ENCODE data around the gene GPBAR1. TPM values are rescaled to one million over a fixed set of nuclear protein-coding genes. Genes with fewer than 3 reads are reported as not detected.

GPBAR1 gene
- total and polyA plus RNA-seq, 2 experiments from 2014 or later: 0.44 TPM; not detected in 1

- H3K79me2 ChIP-seq (replicated peaks; ENCODE audit: insufficient read depth): no peaks in the 10 kb centered on the region
- peaks cover 29% of the 10 kb centered on the region for H3K4me1 ChIP-seq (ENCODE audit: insufficient read depth)
- peaks cover 33% of the 10 kb centered on the region for H3K36me3 Mint-ChIP-seq (ENCODE audit: low read depth)
- H3K27me3 ChIP-seq (ENCODE audit: insufficient read depth): no peaks in the 10 kb centered on the region
- H3K4me3 ChIP-seq: no peak overlapping the region
- H3K4me3 Mint-ChIP-seq: no peak overlapping the region
- H3K27ac Mint-ChIP-seq: no peak overlapping the region
- H4K20me1 ChIP-seq (replicated peaks; ENCODE audit: insufficient read depth): no peaks in the 10 kb centered on the region
- DNase-seq (ENCODE audit: low spot score) (no peak), ATAC-seq (no peak)
- H3K9me3 Mint-ChIP-seq: no peaks in the 10 kb centered on the region
- no peak overlapping the region for H2AFZ ChIP-seq
- H3K27ac ChIP-seq (ENCODE audit: low read depth): no peak overlapping the region
- TF ChIP-seq STAT1 (IDR thresholded peaks at IDR 0.05; ENCODE audit: unreplicated experiment) (no peak), POLR2AphosphoS5 (IDR thresholded peaks at IDR 0.05; ENCODE audit: low read depth) (no peak), CREB1 (CRISPR knock-in tag; IDR thresholded peaks at IDR 0.05; ENCODE audit: low read depth) (no peak), JUNB (IDR thresholded peaks at IDR 0.05; ENCODE audit: unreplicated experiment) (no peak), NANOG (IDR thresholded peaks at IDR 0.05; ENCODE audit: borderline replicate concordance) (no peak), ZNF331 (CRISPR knock-in tag; IDR thresholded peaks at IDR 0.05; ENCODE audit: low read depth) (no peak), EZH2phosphoT487 (IDR thresholded peaks at IDR 0.05; ENCODE audit: unreplicated experiment) (no peak), EZH2 (IDR thresholded peaks at IDR 0.05; ENCODE audit: low read depth, unreplicated experiment) (no peak), CTCF (conservative IDR thresholded peaks at IDR 0.05; ENCODE audit: low read depth in 2 of 2) (no peak), ZNF114 (CRISPR knock-in tag; IDR thresholded peaks at IDR 0.05) (no peak)
- TF ChIP-seq, protein P1, sequence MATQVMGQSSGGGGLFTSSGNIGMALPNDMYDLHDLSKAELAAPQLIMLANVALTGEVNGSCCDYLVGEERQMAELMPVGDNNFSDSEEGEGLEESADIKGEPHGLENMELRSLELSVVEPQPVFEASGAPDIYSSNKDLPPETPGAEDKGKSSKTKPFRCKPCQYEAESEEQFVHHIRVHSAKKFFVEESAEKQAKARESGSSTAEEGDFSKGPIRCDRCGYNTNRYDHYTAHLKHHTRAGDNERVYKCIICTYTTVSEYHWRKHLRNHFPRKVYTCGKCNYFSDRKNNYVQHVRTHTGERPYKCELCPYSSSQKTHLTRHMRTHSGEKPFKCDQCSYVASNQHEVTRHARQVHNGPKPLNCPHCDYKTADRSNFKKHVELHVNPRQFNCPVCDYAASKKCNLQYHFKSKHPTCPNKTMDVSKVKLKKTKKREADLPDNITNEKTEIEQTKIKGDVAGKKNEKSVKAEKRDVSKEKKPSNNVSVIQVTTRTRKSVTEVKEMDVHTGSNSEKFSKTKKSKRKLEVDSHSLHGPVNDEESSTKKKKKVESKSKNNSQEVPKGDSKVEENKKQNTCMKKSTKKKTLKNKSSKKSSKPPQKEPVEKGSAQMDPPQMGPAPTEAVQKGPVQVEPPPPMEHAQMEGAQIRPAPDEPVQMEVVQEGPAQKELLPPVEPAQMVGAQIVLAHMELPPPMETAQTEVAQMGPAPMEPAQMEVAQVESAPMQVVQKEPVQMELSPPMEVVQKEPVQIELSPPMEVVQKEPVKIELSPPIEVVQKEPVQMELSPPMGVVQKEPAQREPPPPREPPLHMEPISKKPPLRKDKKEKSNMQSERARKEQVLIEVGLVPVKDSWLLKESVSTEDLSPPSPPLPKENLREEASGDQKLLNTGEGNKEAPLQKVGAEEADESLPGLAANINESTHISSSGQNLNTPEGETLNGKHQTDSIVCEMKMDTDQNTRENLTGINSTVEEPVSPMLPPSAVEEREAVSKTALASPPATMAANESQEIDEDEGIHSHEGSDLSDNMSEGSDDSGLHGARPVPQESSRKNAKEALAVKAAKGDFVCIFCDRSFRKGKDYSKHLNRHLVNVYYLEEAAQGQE (IDR thresholded peaks at IDR 0.05; ENCODE audit: unreplicated experiment): no peak
- TF ChIP-seq, protein P2, sequence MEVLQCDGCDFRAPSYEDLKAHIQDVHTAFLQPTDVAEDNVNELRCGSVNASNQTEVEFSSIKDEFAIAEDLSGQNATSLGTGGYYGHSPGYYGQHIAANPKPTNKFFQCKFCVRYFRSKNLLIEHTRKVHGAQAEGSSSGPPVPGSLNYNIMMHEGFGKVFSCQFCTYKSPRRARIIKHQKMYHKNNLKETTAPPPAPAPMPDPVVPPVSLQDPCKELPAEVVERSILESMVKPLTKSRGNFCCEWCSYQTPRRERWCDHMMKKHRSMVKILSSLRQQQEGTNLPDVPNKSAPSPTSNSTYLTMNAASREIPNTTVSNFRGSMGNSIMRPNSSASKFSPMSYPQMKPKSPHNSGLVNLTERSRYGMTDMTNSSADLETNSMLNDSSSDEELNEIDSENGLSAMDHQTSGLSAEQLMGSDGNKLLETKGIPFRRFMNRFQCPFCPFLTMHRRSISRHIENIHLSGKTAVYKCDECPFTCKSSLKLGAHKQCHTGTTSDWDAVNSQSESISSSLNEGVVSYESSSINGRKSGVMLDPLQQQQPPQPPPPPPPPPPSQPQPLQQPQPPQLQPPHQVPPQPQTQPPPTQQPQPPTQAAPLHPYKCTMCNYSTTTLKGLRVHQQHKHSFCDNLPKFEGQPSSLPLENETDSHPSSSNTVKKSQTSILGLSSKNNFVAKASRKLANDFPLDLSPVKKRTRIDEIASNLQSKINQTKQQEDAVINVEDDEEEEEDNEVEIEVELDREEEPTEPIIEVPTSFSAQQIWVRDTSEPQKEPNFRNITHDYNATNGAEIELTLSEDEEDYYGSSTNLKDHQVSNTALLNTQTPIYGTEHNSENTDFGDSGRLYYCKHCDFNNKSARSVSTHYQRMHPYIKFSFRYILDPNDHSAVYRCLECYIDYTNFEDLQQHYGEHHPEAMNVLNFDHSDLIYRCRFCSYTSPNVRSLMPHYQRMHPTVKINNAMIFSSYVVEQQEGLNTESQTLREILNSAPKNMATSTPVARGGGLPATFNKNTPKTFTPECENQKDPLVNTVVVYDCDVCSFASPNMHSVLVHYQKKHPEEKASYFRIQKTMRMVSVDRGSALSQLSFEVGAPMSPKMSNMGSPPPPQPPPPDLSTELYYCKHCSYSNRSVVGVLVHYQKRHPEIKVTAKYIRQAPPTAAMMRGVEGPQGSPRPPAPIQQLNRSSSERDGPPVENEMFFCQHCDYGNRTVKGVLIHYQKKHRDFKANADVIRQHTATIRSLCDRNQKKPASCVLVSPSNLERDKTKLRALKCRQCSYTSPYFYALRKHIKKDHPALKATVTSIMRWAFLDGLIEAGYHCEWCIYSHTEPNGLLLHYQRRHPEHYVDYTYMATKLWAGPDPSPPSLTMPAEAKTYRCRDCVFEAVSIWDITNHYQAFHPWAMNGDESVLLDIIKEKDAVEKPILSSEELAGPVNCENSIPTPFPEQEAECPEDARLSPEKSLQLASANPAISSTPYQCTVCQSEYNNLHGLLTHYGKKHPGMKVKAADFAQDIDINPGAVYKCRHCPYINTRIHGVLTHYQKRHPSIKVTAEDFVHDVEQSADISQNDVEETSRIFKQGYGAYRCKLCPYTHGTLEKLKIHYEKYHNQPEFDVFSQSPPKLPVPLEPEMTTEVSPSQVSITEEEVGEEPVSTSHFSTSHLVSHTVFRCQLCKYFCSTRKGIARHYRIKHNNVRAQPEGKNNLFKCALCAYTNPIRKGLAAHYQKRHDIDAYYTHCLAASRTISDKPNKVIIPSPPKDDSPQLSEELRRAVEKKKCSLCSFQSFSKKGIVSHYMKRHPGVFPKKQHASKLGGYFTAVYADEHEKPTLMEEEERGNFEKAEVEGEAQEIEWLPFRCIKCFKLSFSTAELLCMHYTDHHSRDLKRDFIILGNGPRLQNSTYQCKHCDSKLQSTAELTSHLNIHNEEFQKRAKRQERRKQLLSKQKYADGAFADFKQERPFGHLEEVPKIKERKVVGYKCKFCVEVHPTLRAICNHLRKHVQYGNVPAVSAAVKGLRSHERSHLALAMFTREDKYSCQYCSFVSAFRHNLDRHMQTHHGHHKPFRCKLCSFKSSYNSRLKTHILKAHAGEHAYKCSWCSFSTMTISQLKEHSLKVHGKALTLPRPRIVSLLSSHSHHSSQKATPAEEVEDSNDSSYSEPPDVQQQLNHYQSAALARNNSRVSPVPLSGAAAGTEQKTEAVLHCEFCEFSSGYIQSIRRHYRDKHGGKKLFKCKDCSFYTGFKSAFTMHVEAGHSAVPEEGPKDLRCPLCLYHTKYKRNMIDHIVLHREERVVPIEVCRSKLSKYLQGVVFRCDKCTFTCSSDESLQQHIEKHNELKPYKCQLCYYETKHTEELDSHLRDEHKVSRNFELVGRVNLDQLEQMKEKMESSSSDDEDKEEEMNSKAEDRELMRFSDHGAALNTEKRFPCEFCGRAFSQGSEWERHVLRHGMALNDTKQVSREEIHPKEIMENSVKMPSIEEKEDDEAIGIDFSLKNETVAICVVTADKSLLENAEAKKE (CRISPR knock-in tag; IDR thresholded peaks at IDR 0.05): no peak
- TF ChIP-seq, protein P3, sequence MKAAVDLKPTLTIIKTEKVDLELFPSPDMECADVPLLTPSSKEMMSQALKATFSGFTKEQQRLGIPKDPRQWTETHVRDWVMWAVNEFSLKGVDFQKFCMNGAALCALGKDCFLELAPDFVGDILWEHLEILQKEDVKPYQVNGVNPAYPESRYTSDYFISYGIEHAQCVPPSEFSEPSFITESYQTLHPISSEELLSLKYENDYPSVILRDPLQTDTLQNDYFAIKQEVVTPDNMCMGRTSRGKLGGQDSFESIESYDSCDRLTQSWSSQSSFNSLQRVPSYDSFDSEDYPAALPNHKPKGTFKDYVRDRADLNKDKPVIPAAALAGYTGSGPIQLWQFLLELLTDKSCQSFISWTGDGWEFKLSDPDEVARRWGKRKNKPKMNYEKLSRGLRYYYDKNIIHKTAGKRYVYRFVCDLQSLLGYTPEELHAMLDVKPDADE (IDR thresholded peaks at IDR 0.05): no peak
- no peak overlapping the region for H3K4me2 ChIP-seq
- peaks cover 7% of the 10 kb centered on the region for H3F3A ChIP-seq (replicated peaks; ENCODE audit: low read depth)
- no peaks in the 10 kb centered on the region for H3K9me2 ChIP-seq (ENCODE audit: insufficient read depth)
- H3K27me3 Mint-ChIP-seq (ENCODE audit: insufficient read depth, low read depth, poor library complexity): peaks cover 19% of the 10 kb centered on the region
- no peaks in the 10 kb centered on the region for H3K36me3 ChIP-seq (ENCODE audit: insufficient read depth)
- H3K4me1 Mint-ChIP-seq: peaks cover 33% of the 10 kb centered on the region
Measured at GRCh38 chr2:218262237-218262600, 1.4 kb downstream of the GPBAR1 start.
